Endothelial cell of umbilical vein (primary cell): Measurements from ENCODE around the gene YWHAG. TPM values are rescaled to one million over a fixed set of nuclear protein-coding genes. Genes with fewer than 3 reads are reported as not detected.

ENCODE experiments used
- BruUV-seq: library from RNA; stranded (reverse); fragments of 400-500 nt; replicated peaks from 2 replicates; lab custom pipeline; 2021; lab: Mats Ljungman, UMichigan
- CTCF ChIA-PET: fragments of 300-600, 350-600 bp; sonication (Branson Sonifier 250); formaldehyde crosslinking; loops from one replicate; lab custom pipeline; 2021; ENCODE audit warnings: antibody characterized with exemption, inconsistent platforms; lab: Charles Lee
- POLR2A ChIA-PET: fragments of 300-600, 350-600 bp; sonication (Branson Sonifier 250); formaldehyde crosslinking; loops from one replicate; lab custom pipeline; 2021; ENCODE audit warnings: antibody characterized with exemption, inconsistent platforms; lab: Charles Lee
- DNase-seq: peaks from one replicate; pipeline ENCODE4 v3.0.0-alpha.2; 2011; ENCODE audit warnings: low read depth, low spot score
- FAIRE-seq: peaks from 2 replicates; lab custom pipeline; 2011; peaks lifted over from hg19 to GRCh38; lab: Jason Lieb, UNC
- H2AFZ ChIP-seq: 2 replicates; pipeline ENCODE4 v1.6.0; 2012; ENCODE audit warnings: low read depth, low read length, control low read depth, inconsistent platforms
- H3K27ac ChIP-seq: 2 replicates; pipeline ENCODE4 v1.5.1; 2011; ENCODE audit warnings: low read depth, mild to moderate bottlenecking, control low read depth, low read length, moderate library complexity; ENCODE audit not compliant: insufficient read depth
- H3K27me3 ChIP-seq, 2 experiments: 2 replicates each; pipeline versions ENCODE4 v1.6.0 to v1.6.1; 2011; ENCODE audit warnings: low read length in 2 of 2, mixed read lengths in 1 of 2; ENCODE audit not compliant: control insufficient read depth in 2 of 2, insufficient read depth in 2 of 2
- H3K36me3 ChIP-seq, 2 experiments: 2 replicates in 1 of 2; 3 replicates in 1 of 2; pipeline ENCODE4 v1.5.1; 2011; ENCODE audit warnings: low read length in 2 of 2, mild to moderate bottlenecking in 1 of 2, moderate library complexity in 1 of 2; ENCODE audit not compliant: control insufficient read depth in 2 of 2, insufficient read depth in 2 of 2; ENCODE audit errors: extremely low read depth in 1 of 2
- H3K4me1 ChIP-seq: 3 replicates; pipeline ENCODE4 v1.5.1; 2011; ENCODE audit warnings: mild to moderate bottlenecking, low read length; ENCODE audit not compliant: control insufficient read depth, insufficient read depth; ENCODE audit errors: extremely low read depth
- H3K4me2 ChIP-seq: 2 replicates; pipeline ENCODE4 v1.6.1; 2011; ENCODE audit warnings: low read length, control low read depth, mixed read lengths; ENCODE audit not compliant: insufficient read depth
- H3K4me3 ChIP-seq, 3 experiments: fragments of 200-600 bp in 1 of 3; sonication (generic), shearing (Covaris generic) in 1 of 3; replicated peaks in 1 of 3; 2 replicates each; pipeline ENCODE4 v1.5.1; 2011 to 2016; ENCODE audit warnings: control low read depth in 3 of 3, low read length in 3 of 3, mild to moderate bottlenecking in 2 of 3, inconsistent platforms in 1 of 3, low read depth in 1 of 3, moderate library complexity in 1 of 3; ENCODE audit not compliant: insufficient read depth in 1 of 3
- H3K79me2 ChIP-seq: 2 replicates; pipeline ENCODE4 v1.6.0; 2012; ENCODE audit warnings: low read length, inconsistent platforms; ENCODE audit not compliant: control insufficient read depth, insufficient read depth
- H3K9ac ChIP-seq: replicated peaks from 2 replicates; pipeline ENCODE3; 2011; ENCODE audit warnings: low read length, control low read depth; ENCODE audit not compliant: insufficient read depth; ENCODE audit errors: extremely low read depth
- H3K9me1 ChIP-seq: replicated peaks from 3 replicates; pipeline ENCODE4 v1.6.0; 2011; ENCODE audit warnings: mild to moderate bottlenecking, low read length; ENCODE audit not compliant: control insufficient read depth, insufficient read depth; ENCODE audit errors: extremely low read depth
- H3K9me3 ChIP-seq: replicated peaks from 2 replicates; pipeline ENCODE4 v1.5.1; 2012; ENCODE audit warnings: low read length, inconsistent platforms; ENCODE audit not compliant: control insufficient read depth, insufficient read depth
- H4K20me1 ChIP-seq: replicated peaks from 2 replicates; pipeline ENCODE3; 2011; ENCODE audit warnings: mild to moderate bottlenecking, low read length; ENCODE audit not compliant: control insufficient read depth, insufficient read depth; ENCODE audit errors: extremely low read depth
- POLR2AphosphoS5 ChIP-seq: IDR thresholded peaks from 2 replicates; pipeline ENCODE4 v1.6.1; 2012; ENCODE audit warnings: low read depth, mild to moderate bottlenecking, control low read depth, low read length, moderate library complexity; ENCODE audit not compliant: insufficient read depth
- dilution Hi-C: fragments of 300-500 bp; cut with MboI; formaldehyde crosslinking; loops from one replicate; pipeline ENCODE4 v1.15.0; 2019; ENCODE audit warnings: low sequenced_read_pairs; ENCODE audit not compliant: extremely low pct_ligation_motif_present
- intact Hi-C: fragments of 100-400 bp; cut with micrococcal nuclease; formaldehyde crosslinking; loops from one replicate; pipeline ENCODE4 v1.10.0; 2022
- polyA plus RNA-seq, 4 experiments: library from polyadenylated mRNA; depleted of rRNA in 3 of 4; stranded (reverse) in 3 of 4; unstranded in 1 of 4; fragments of >200 nt; gene quantifications; 2 replicates each; pipeline versions ENCODE4 v1.2.1 to v1.2.3, GENCODE V29; 2011 to 2012; ENCODE audit warnings: missing spikeins in 1 of 4
- total RNA-seq: library from RNA; stranded (reverse); gene quantifications from 2 replicates; pipeline ENCODE4 v1.2.3, GENCODE V29; 2021
- TF ChIP-seq, protein P1 (sequence below): IDR thresholded peaks from 2 replicates; pipeline ENCODE4 v1.6.1; 2011; ENCODE audit not compliant: insufficient read depth, insufficient read length

Gene YWHAG
- total and polyA plus RNA-seq, 2 donors (not counting 3 experiments of a cell fraction or from before 2014, with no cell fraction given), result 55.6 to 205 TPM

DNA sequence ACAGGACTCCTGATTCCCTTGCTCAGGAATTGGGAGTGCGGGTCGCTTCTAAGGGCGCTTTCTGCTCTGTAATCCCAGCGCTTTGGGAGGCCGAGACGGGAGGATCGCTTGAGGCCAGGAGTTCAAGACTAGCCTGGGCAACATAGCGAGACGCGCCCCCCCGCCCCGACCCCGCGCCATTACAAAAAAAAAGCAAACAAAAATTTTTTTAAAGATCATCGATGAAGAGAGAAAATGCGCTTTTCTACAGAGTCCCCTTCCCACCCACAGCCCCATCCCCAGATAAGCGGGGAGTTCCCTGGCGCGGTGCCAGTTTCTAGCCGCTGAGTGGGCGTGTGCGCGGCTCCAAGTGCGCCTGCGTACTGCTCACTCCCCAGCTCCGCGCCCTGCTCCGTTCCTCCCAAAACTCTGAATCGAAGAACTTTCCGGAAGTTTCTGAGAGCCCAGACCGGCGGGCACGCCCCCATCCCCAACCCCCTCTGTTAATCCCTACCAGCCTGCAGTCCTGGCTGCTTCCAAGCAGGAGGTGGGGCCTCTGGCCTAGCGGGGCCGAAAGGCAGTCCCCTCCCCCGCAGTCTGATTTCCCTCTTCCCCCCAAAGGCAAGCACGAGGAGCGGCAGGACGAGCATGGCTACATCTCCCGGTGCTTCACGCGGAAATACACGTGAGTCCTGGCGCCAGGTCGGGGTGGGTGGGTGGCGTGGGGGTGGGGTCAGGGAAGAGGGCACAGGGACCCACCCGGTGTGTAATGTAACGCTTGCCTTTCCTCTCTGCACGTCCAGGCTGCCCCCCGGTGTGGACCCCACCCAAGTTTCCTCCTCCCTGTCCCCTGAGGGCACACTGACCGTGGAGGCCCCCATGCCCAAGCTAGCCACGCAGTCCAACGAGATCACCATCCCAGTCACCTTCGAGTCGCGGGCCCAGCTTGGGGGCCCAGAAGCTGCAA, 55.3 kb downstream of the YWHAG start:
- Histone ChIP-seq H3K27ac (peak overlapping the region; percentile 73), H3K9me1 (no peaks in the 10 kb centered on the region), H3K4me2 (peak overlapping the region; percentile 71), H3K36me3 (peaks cover 7 to 10% of the 10 kb centered on the region in 2 experiments), H3K27me3 (no peaks in the 10 kb centered on the region), H4K20me1 (no peaks in the 10 kb centered on the region), H3K9me3 (no peaks in the 10 kb centered on the region), H3K4me1 (peaks cover 19% of the 10 kb centered on the region), H2AFZ (no peak overlapping the region), H3K79me2 (peaks cover 20% of the 10 kb centered on the region), H3K4me3 (peak overlapping the region; percentile 79 to 97 (median 84)), H3K9ac (peak overlapping the region; percentile 87)
- intact Hi-C loops (loop anchor here (1.0 kb wide), 1 partner anchor 11 kb away; no protein-coding TSS in a partner anchor), dilution Hi-C loops (no loop called here)
- CTCF ChIA-PET, result interaction anchor here (0.7 to 2.6 kb wide), 3 partner anchors 11 to 108 kb away, joined by 3 to 30 read pairs (median 8); no protein-coding TSS in a partner anchor
- DNase-seq, result peak; percentile 91
- no peak for FAIRE-seq
- POLR2A ChIA-PET, result interaction anchor here (0.7 to 2.8 kb wide), 4 partner anchors 9 to 12 kb away, joined by 5 to 55 read pairs (median 12); no protein-coding TSS in a partner anchor
- TF ChIP-seq, protein P1, sequence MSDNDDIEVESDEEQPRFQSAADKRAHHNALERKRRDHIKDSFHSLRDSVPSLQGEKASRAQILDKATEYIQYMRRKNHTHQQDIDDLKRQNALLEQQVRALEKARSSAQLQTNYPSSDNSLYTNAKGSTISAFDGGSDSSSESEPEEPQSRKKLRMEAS, result no peak
- TF ChIP-seq POLR2AphosphoS5, result peak; percentile 62
- no TSS peak for BruUV-seq
